SW 1271 (cell line): ENCODE results near the gene FSTL4.

Experiments used
- DNase-seq, 2 experiments: peaks; one replicate each; lab custom pipeline; 2025; lab: John Stamatoyannopoulos, UW

The FSTL4 gene

GRCh38 chr5:133478199-133478985, 133.9 kb downstream of the FSTL4 start:
- DNase-seq, result no peak

GRCh38 chr5:133475986-133476385, 136.4 kb downstream of the FSTL4 start:
- DNase-seq, result no peak

GRCh38 chr5:133474851-133475590, 137.3 kb downstream of the FSTL4 start:
- DNase-seq, result no peak

GRCh38 chr5:133473291-133473690, 139.1 kb downstream of the FSTL4 start:
- no peak for DNase-seq

GRCh38 chr5:133472829-133473228, 139.5 kb downstream of the FSTL4 start:
- no peak for DNase-seq

- no peak for DNase-seq
Measured at GRCh38 chr5:133471699-133472098, 140.6 kb downstream of the FSTL4 start.

- DNase-seq, result no peak
Measured at GRCh38 chr5:133470841-133471240, 141.5 kb downstream of the FSTL4 start.

- DNase-seq, result no peak
Measured at GRCh38 chr5:133469846-133470245, 142.5 kb downstream of the FSTL4 start.

- DNase-seq, result no peak
Measured at GRCh38 chr5:133469252-133469651, 143.1 kb downstream of the FSTL4 start.

GRCh38 chr5:133468596-133468995, 143.7 kb downstream of the FSTL4 start:
- DNase-seq, result no peak

GRCh38 chr5:133467826-133468463, 144.4 kb downstream of the FSTL4 start:
- no peak for DNase-seq

- DNase-seq, result no peak
Measured at GRCh38 chr5:133467335-133467779, 145.0 kb downstream of the FSTL4 start.

GRCh38 chr5:133466556-133467334, 145.6 kb downstream of the FSTL4 start:
- DNase-seq, result no peak

GRCh38 chr5:133464013-133464412, 148.3 kb downstream of the FSTL4 start:
- no peak for DNase-seq

- no peak for DNase-seq
Measured at GRCh38 chr5:133461796-133462516, 150.4 kb downstream of the FSTL4 start.

- peak in 1 of 2 experiments; percentile 13 for DNase-seq
Measured at GRCh38 chr5:133460172-133460758, 152.1 kb downstream of the FSTL4 start.

- DNase-seq, result no peak
Measured at GRCh38 chr5:133459474-133460160, 152.7 kb downstream of the FSTL4 start.

- no peak for DNase-seq
Measured at GRCh38 chr5:133458435-133458834, 153.9 kb downstream of the FSTL4 start.

- no peak for DNase-seq
Measured at GRCh38 chr5:133457439-133458355, 154.6 kb downstream of the FSTL4 start.
